Head of caudate nucleus (tissue), 42 donors: Measurements from ENCODE around the gene NME7.
"Not testable (repeated sequence)": the region's sequence is repeated elsewhere in the genome, so short reads cannot be mapped to it uniquely, and the experiment has no call there.

Experiments used
- DNase-seq, 42 donors: peaks; one replicate each; pipeline versions ENCODE4 v3.0.0 to v3.0.0-alpha.2; 2020 to 2021; ENCODE audit warnings: mixed read lengths in 7 of 42
- intact Hi-C: fragments of 100-400 bp; cut with DNase I; formaldehyde crosslinking; loops from one replicate; pipeline ENCODE4 v1.15.0; 2022

NME7 gene

DNA sequence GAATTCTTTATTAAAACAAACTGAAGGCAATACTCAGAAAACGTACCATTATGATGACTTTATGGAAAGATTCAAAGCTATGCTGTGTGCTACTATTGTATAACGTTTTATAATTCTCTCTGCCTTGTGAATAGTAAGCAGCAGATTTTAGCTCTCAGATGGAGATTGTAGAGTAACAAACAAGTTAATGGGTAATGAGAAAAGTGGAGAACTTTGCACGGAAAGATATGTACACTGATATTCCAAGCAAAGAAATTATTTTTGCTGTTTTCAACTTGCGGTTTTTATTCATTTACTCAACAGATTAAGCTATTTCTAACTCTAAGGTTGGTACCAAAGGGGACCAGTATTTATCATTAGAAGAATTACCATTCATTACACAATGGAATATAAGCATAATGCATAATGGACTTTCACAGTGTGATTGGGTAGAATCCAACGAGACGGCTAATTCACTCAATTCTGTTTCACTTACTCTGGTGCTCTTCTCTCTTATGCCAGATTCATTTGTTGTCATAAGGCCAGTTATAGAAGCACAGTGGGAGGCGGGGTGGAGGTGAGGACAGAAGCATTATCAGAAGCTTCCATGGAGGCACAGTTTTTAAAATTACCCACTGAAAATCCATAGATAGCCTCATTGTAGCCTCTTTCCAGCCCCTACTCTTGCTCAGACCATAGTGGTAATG is 222.5 kb downstream of the NME7 start:
- intact Hi-C loops = no loop called here
- no peak for DNase-seq

DNA sequence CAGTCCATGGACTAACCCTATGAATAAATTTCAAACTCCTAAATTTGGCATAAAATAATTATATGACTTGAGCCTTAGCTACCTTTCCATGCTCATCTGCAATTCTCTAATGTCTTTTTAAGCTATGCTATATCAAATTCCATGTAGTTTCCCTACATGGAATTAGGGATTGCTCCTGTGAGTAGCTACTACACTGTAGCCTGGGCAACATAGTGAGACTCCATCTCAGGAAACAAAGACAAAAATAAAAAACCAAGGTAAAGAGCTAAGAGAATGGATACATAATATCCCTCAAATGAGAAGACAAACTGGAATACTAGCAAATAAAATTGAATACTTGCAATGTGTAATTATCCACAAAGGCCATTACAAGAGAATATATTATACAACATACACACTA is 223.6 kb downstream of the NME7 start:
- DNase-seq = no peak
- intact Hi-C loops = no loop called here

DNA sequence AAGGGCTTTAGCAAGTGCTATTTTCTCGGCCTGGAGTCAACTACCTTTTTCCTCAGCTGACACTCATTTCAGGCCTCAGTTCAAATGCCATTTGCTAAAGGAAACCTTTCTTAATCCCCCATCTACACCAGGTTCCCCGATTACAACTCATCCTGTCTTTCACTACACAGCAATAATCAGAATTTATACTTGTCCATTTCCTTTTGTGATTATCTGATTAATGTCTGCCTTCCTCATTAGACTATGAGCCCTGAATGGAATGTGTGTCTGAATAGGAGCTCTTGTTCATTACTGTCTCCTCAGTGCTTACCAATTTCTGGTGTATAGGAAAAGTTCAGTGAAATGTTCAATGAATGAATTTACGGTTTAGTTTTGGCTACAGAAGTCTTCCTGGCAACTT is 224.3 kb downstream of the NME7 start:
- intact Hi-C loops = no loop called here
- DNase-seq = no peak

- no peak for DNase-seq
- intact Hi-C loops = no loop called here
Observed at GRCh38 chr1:169142129-169142528, 225.5 kb downstream of the NME7 start.

GRCh38 chr1:169141356-169141755 is 226.2 kb downstream of the NME7 start:
- intact Hi-C loops = no loop called here
- DNase-seq = no peak

DNA sequence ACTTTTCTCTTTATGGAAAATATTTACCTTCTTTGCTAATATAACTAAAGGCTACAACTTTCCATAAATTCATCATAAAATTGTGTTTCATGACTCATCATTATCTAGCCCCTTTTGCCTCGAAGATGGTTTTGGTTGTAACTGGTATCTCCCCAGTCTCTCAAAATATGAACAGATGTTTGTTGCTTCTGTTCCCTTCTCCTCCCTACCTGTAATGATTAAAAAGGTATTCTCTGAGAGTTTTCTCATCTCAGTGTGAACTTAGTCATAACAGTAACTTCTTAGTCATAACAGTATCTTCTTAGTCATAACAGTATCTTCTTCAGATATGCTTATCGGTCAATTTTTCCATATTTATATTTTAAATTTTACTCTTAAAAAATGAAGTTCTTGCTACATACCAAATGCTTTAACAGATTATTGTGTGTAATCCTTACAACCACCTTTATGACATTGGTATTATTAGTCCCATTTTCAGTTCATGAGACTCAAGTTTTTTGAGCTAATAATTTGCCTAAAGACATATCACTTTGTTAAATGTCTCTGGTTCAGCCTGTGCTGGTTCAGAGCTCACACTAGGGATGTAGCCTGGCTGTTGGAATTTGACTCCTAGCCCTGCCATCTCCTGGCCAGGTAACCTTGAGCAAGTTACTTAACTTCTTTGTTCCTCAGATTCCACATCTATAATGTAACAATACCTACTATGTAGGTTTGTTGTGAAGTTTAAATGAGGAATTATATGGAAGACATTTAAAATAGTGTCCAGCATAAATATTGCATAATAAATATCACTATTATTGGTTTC is 228.5 kb downstream of the NME7 start:
- no peak for DNase-seq
- intact Hi-C loops = no loop called here

- intact Hi-C loops = no loop called here
- DNase-seq = no peak
Observed at GRCh38 chr1:169137357-169137756, 230.2 kb downstream of the NME7 start.

DNA sequence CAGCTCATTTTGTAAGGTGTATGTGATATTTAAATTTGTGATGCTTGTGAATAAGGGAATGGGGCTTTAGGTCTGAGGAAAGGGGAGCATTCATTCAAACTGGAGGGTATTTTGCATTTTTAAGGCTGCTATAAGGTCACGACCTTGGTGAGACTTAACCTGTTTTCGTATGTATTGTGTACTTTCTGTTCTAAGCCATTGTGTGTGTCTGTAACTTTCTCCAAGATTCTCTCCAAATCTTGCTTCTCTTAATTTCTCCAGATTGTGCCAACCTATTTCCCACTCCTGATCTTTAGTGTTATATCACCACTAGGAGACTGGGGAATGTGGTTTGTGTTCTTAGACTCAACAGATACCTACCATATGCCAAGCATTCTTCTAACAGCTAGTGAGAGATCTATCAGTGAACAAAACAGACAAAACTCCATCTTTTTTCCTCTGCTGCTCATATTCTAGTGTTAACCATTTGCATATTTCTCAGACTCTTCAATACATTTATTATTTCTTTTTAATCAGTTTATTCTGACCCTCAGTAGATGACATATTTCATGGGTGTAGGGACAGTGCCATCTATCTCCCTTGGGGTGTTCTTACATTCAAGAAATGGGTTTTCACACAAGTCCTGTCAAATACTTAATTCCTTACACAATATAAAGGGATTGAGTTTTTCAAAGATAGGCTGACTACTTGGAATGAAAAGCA is 233.6 kb downstream of the NME7 start:
- DNase-seq = peak in 2 of 42 donors; percentile 17 to 41
- intact Hi-C loops = no loop called here

DNA sequence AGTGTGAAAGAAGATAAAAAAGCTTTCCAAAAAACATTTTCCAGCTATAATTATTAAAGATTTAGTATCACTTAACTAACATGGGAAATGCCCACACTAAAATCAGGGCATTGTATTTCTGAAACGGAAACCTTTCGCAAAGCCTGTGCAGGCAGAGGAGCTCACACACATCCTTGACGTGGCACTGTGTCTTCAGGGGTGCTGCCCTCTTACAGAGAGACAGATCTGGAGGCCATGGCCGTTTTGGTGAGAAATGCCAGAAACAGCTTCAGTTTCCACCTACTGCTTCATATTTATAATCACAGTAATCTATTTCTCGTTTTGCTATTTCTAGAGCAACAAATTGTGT is 234.4 kb downstream of the NME7 start:
- DNase-seq = peak in 1 of 42 donors; percentile 46
- intact Hi-C loops = no loop called here

- no peak for DNase-seq
- intact Hi-C loops = no loop called here
Observed at GRCh38 chr1:169132512-169133227, 234.9 kb downstream of the NME7 start.

- intact Hi-C loops = no loop called here
- no peak for DNase-seq
Observed at GRCh38 chr1:169130683-169131082, 236.9 kb downstream of the NME7 start.

GRCh38 chr1:169129109-169129784 is 238.3 kb downstream of the NME7 start:
- intact Hi-C loops = no loop called here
- no peak for DNase-seq

DNA sequence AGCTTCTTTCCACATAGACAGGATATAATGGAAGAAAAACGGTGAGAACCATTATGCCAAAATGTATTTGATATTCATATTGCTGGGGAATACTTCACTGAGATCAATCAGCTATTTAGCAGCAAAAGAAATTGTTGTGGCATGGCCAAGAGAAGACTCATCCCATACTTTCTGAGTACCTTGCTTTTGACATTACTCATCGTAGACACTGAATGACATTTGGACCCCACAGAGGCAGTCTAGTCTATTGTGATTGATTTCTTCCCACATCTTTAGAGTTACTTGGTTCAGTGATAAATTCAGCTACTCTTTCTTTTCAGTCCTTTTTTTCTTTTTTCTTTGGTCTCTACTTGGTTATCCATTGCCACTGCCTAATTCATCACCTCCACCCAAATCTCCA is 239.0 kb downstream of the NME7 start:
- intact Hi-C loops = no loop called here
- DNase-seq = no peak

DNA sequence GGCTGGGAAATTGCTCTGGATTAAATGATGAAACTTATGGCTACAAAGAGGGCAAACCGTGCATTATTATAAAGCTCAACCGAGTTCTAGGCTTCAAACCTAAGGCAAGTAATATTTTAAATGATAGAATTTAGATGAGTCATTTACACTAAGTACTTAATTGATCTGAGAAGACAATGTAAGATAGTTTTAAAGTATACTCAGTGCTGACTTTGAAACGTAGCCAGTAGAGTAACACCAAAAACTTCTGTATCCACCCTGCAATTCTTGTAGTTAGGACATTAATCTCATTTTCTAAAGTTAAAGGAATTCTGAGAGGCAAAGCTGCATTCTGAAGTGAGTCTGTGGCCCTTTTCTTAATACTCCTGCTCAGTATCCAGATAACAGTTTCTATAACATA is 240.3 kb downstream of the NME7 start:
- intact Hi-C loops = no loop called here
- DNase-seq = no peak

GRCh38 chr1:169126335-169126734 is 241.3 kb downstream of the NME7 start:
- no peak for DNase-seq
- intact Hi-C loops = no loop called here

DNA sequence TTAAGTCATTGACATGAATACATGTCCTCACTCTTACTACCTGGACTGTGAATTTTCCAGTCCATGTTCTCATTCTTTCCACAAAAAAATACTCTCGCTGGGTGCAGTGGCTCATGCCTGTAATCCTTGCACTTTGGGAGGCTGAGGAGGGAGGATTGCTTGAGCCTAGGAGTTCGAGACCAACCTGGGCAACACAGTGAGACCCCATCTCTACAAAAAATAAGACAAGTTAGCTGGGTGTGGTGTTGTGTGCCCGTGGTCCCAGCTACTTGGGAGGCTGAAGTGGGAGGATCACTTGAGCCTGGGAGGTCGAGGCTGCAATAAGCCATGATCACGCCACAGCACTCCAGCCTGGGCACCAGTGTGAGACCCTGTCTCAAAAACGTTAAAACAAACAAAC is 242.0 kb downstream of the NME7 start:
- intact Hi-C loops = not testable (repeated sequence)

GRCh38 chr1:169124459-169124858 is 243.1 kb downstream of the NME7 start:
- intact Hi-C loops = no loop called here
- no peak for DNase-seq

More for the DNA sequence above, 242.0 kb downstream of the NME7 start:
- DNase-seq = not testable (repeated sequence)

GRCh38 chr1:169122976-169123375 is 244.6 kb downstream of the NME7 start:
- intact Hi-C loops = no loop called here
- no peak for DNase-seq
